Fibroblast of villous mesenchyme (primary cell): ENCODE results near the gene TFIP11. TPM values are rescaled to one million over a fixed set of nuclear protein-coding genes. Genes with fewer than 3 reads are reported as not detected.

Source experiments
- DNase-seq: peaks from one replicate; pipeline ENCODE4 v3.0.0-alpha.2; 2010; ENCODE audit warnings: low read depth
- H3K4me3 ChIP-seq: 2 replicates; pipeline ENCODE4 v1.5.1; 2011; ENCODE audit warnings: low read depth, mild to moderate bottlenecking, low read length
- total RNA-seq: library from RNA; depleted of rRNA; stranded (reverse); fragments of >200 nt; gene quantifications from 2 replicates; pipeline ENCODE4 v1.2.3, GENCODE V29; 2012
- TF ChIP-seq, protein P1 (sequence below): IDR thresholded peaks from 2 replicates; pipeline ENCODE4 v1.5.1; 2012; ENCODE audit warnings: low read depth, mild to moderate bottlenecking, low read length; ENCODE audit not compliant: insufficient read depth

TFIP11 gene
- total RNA-seq, 1 donor, result 34.5 TPM

DNA sequence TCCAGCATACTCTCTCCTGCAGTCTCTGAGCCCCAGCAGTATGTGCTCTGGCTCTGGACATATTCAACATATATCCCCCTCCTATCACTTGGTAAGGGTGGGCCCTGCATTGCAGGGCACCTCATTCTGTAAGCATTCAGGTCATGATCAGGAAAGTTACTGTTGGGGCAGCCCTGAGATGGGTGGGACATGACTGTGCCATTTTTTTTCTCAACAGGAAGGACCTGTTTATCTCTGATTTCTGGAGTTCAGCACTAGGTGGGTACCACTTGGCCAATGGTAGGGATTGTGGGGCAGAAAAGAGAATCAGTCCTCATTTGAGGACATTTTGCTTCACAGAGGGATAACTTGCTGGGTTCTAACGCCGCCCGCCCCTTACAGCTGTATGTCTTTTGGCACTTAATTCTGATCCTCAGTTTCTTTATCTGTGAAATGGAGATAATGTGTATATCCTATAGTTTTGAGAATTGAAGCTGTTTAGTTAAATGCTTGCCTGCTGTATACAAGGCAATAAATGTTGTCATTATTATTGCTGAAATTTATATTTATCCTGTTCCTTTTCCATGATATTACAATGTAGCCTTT, 26.4 kb downstream of the TFIP11 start:
- DNase-seq, result no peak
- TF ChIP-seq, protein P1, sequence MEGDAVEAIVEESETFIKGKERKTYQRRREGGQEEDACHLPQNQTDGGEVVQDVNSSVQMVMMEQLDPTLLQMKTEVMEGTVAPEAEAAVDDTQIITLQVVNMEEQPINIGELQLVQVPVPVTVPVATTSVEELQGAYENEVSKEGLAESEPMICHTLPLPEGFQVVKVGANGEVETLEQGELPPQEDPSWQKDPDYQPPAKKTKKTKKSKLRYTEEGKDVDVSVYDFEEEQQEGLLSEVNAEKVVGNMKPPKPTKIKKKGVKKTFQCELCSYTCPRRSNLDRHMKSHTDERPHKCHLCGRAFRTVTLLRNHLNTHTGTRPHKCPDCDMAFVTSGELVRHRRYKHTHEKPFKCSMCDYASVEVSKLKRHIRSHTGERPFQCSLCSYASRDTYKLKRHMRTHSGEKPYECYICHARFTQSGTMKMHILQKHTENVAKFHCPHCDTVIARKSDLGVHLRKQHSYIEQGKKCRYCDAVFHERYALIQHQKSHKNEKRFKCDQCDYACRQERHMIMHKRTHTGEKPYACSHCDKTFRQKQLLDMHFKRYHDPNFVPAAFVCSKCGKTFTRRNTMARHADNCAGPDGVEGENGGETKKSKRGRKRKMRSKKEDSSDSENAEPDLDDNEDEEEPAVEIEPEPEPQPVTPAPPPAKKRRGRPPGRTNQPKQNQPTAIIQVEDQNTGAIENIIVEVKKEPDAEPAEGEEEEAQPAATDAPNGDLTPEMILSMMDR, result no peak
- no peak overlapping the region for H3K4me3 ChIP-seq

DNA sequence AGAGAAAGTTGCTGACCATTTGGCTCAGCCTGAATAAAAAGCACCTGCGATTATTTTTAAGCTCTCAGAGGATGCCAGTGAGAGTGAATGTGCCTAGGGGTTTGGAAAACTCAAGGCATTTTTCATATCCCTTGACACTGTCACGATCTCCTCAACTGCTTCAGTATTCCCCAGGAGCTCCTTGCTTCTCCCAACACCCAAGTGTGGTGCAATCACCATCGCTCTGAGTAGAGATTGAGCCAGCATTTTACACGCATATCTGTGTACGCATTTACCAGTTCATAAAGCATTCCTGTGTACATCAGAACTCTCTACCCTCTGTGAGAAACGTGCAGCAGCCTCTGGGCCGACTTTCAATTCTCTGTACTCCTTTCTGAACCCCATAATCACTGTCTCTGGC, 27.3 kb downstream of the TFIP11 start:
- peak; percentile 70 for DNase-seq
- H3K4me3 ChIP-seq, result no peak overlapping the region
- TF ChIP-seq, protein P1, result no peak

DNA sequence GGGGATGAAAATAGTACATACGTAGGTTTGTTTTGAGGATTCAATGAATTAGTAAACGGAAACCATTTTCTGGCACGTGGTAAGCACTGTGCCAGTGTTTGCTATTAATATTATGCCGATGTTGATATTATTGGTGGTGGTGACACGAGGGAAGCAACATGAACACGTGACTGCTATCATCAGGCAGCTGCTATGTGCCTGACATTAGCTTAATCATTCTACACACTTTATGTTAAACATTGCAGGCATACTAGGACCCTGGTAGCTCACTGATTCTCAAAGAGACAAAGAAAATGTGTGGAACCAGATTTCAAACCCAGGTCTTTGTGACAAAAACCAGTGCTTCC, 27.9 kb downstream of the TFIP11 start:
- TF ChIP-seq, protein P1, result no peak
- peak overlapping the region; percentile 90 for H3K4me3 ChIP-seq
- DNase-seq, result peak; percentile 18

DNA sequence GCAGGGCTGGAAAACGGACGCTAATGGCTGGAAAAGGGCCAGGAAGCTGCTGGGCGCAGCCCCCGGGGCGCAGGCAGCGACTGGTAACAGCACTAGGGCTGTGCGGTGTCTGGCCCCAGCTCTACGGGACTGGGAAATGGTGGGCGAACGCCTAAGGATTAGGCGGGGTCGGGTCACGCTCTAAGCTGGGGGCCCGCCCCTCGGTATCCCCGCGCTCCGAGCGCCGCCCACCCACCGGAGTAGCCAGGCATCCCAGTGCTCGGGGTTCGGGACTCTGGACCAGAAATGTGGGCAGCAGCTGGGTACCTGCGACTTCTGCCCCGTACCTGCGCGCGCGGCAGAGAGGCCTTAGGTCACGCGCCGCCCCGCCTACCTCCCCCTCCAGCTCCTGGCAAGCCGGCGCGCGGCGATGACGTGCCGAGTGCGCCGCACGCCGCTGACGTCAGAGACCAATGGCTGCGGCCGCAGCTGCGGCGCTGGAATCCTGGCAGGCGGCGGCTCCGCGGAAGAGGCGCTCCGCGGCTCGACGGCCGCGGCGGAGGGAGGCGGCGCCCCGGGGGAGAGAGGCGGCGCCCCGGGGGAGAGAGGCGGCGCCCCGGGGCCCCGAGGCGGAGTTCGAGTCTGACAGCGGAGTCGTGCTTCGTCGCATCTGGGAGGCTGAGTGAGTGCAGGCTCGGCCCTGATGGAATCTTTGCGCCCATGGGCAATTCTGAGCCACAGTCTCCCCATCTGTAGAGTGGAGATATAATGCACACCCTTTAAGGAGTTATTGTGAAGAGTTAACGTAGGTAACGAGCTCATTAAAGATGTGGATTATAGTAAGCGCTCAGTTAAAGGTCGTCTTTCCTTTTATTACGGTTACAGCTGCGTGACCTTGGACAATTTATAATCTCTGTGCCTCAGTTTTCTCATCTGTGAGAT, 28.6 kb downstream of the TFIP11 start, which contains the start of the genes HPS4 and SRRD:
TSS of gene HPS4 (minus strand) at position 345 of the 921 bp plus-strand sequence. CDS start 2,021 bp downstream, outside the sequence.
TSS of gene SRRD (plus strand) at position 439 of the 921 bp plus-strand sequence. CDS start at position 453, 14 bp downstream.
- peak within 1 kb of the TSS; percentile 90 for H3K4me3 ChIP-seq
- TF ChIP-seq, protein P1, result no peak
- DNase-seq, result peak; percentile 93

DNA sequence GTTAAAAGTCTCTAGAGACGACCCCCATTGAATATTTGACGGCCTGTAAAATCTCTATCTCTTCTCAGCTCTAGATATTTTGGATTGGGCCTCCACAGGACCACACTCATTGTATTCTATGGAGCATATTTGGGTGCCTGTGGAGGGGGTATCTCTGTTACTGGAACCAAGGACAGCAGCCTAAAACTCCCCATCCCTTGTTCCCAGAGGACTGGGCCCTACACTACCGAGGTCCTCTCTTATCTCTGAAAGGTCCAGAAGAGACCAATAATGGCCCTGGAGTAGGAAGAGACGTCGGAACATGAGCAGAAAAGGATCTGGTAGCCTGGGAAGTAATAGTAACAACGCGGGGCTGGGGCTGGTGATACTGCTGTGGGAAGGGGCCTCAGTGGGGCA, 29.2 kb downstream of the TFIP11 start:
- no peak for DNase-seq
- TF ChIP-seq, protein P1, result no peak
- H3K4me3 ChIP-seq, result peak overlapping the region; percentile 90

DNA sequence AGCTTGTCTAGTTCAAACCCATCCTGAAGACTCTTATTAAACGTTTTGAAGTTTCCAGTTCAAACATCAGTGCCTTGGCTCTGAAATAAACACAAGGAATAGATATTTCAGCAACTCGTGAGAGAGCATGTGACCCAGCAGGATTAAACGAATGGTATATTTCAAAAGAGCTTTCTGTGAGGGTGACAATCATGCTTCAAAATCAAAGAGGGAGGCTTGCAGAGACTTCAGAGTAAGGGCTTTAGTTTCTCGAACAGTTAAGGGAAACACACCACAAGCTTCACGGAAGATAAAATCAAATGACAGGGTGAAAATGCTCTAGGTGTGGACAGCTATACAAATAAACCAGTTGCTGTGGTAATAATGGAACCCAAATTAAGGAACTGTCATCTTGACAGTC, 30.1 kb downstream of the TFIP11 start:
- TF ChIP-seq, protein P1, result no peak
- no peak for DNase-seq
- H3K4me3 ChIP-seq, result no peak overlapping the region
